Measurements from ENCODE around the gene TUBGCP3.

TUBGCP3 gene

DNA sequence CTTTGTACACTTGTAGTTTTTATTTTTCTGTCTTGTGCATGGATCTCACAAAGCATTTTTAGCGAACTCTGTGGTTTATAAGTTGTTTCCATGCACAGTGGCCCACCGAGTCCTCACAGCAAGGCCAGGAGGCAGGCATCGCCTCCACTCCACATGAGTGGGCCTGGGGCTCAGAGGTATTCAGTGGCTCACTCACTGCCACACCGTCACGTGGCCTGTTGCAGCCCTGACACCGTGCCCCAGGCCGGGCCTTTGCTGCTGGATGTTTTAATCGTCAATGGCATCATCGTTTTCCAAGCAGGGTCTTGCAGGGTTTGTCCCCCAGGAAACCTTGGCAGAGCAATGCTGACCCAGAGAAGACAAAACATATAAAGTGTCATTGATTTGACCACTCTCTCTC lies 152.0 kb downstream of the TUBGCP3 start:
- DNase-seq (ENCODE audit: low read depth, low spot score) = no peak
- H3K4me3 ChIP-seq (ENCODE audit: low read length) = no peak overlapping the region

Measured in Jurkat, Clone E6-1 (cell line).